Nephron (organoid): ENCODE results near the gene OR52H1.

ENCODE experiments used
- H3K27ac Mint-ChIP-seq, 3 experiments: 2 replicates each; pipeline ENCODE4 v1.8.0; 2020; ENCODE audit warnings: mixed read lengths in 3 of 3, mild to moderate bottlenecking in 2 of 3, moderate library complexity in 1 of 3
- H3K27me3 Mint-ChIP-seq: 2 replicates; pipeline ENCODE4 v1.8.0; 2021; ENCODE audit warnings: low read depth, mild to moderate bottlenecking, moderate library complexity, mixed read lengths
- H3K36me3 Mint-ChIP-seq: 2 replicates; pipeline ENCODE4 v1.8.0; 2020; ENCODE audit warnings: low read depth, mixed read lengths
- H3K4me1 Mint-ChIP-seq: 2 replicates; pipeline ENCODE4 v1.8.0; 2020; ENCODE audit warnings: mixed read lengths
- H3K4me3 Mint-ChIP-seq, 3 experiments: 2 replicates each; pipeline ENCODE4 v1.8.0; 2020; ENCODE audit warnings: mild to moderate bottlenecking in 3 of 3, mixed read lengths in 3 of 3, moderate library complexity in 2 of 3
- H3K9me3 Mint-ChIP-seq: 2 replicates; pipeline ENCODE4 v1.8.0; 2020; ENCODE audit warnings: mixed read lengths
- CTCF ChIP-seq, 3 experiments: fragments of 200-600 bp; sonication (generic); IDR thresholded peaks; one replicate each; pipeline ENCODE4 v1.5.0; 2021; ENCODE audit warnings: antibody characterized with exemption in 3 of 3; ENCODE audit not compliant: unreplicated experiment in 3 of 3

OR52H1 gene

DNA sequence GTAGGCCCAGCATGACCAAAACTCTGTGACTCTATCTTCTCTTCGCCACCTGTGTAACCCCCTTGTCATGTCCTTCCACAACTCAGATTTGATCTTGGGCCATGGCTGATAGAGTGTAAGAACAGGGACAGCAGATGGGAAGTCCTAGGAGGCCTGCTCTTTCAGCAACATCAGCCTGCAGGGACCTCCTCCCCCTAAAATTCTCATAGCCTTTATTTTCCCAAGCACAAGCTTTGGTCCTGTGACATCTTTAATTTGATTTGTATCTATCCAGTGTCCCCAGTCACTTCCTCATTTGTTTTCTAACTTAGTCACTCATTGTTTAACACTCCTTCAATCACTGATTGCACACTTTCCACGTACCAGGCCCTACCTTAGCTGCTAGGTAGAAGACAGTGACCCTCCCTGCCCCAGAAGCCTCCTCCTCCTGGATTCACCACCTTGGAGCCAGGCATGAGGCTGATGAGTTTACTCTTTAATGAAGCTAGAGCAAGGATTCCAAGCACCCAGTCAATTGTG, 43.9 kb downstream of the OR52H1 start:
- no peaks in the 10 kb centered on the region for H3K27me3 Mint-ChIP-seq
- no peaks in the 10 kb centered on the region for H3K36me3 Mint-ChIP-seq
- no peaks in the 10 kb centered on the region for H3K9me3 Mint-ChIP-seq
- H3K27ac Mint-ChIP-seq: peak overlapping the region; percentile 33 to 51 (median 51)
- no peak for TF ChIP-seq CTCF (IDR thresholded peaks at IDR 0.05; ENCODE audit: unreplicated experiment in 3 of 3)
- H3K4me3 Mint-ChIP-seq: no peak overlapping the region
- peaks cover 7% of the 10 kb centered on the region for H3K4me1 Mint-ChIP-seq

DNA sequence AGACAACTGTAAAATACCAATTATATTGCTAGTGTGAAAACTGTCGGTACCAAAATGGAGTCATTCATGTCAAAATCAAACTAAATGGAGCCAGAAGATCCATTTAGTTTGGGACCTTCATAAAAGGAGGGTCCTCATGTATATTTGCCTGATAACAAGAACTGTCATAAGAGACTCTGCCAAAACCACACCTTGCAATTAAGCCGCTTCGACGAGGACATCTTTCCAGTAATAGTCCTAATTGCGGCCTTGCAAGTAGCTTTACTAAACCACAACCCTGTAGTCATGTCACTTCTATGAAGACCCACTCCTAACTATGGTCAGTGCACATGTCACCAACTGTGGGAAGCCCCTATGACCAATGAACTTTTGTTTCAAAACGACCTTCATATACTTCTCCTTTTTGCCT, 47.9 kb downstream of the OR52H1 start:
- Mint-ChIP-seq H3K4me3 (no peak overlapping the region), H3K4me1 (no peaks in the 10 kb centered on the region), H3K27me3 (no peaks in the 10 kb centered on the region), H3K27ac (no peak overlapping the region), H3K9me3 (no peaks in the 10 kb centered on the region), H3K36me3 (no peaks in the 10 kb centered on the region)
- no peak for TF ChIP-seq CTCF (IDR thresholded peaks at IDR 0.05; ENCODE audit: unreplicated experiment in 3 of 3)

DNA sequence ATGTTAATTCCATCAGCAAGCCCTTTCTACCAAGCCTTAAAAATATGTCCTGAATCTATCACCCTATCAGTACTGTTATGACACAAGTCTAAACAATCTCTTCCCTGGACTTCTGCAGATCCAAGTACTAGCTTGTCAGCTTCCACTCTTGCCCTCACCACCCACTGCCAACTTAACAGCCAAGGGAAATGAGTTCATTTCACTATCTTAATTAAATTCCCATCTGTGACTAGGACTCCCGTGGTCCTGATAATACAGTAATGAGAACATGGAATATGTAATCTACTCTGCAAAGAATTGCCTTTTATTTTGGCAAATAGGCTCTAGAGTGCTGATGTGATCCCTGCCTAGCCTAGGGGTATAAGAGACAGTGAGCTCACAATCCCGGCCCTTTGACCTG, 48.7 kb downstream of the OR52H1 start:
- no peak overlapping the region for H3K27ac Mint-ChIP-seq
- no peaks in the 10 kb centered on the region for H3K9me3 Mint-ChIP-seq
- H3K36me3 Mint-ChIP-seq: no peaks in the 10 kb centered on the region
- no peak overlapping the region for H3K4me3 Mint-ChIP-seq
- H3K4me1 Mint-ChIP-seq: no peaks in the 10 kb centered on the region
- no peak for TF ChIP-seq CTCF (IDR thresholded peaks at IDR 0.05; ENCODE audit: unreplicated experiment in 3 of 3)
- no peaks in the 10 kb centered on the region for H3K27me3 Mint-ChIP-seq
